ENCODE measurements around the gene GYPC. TPM values are rescaled to one million over a fixed set of nuclear protein-coding genes. Genes with fewer than 3 reads are reported as not detected.
"Not testable (repeated sequence)": the region's sequence is repeated elsewhere in the genome, so short reads cannot be mapped to it uniquely, and the experiment has no call there.

GYPC gene
- total RNA-seq, 4 donors from 2014 or later: 4.1 to 55.7 (median 12.6) TPM

GRCh38 chr2:126644630-126645191 is 11.2 kb upstream of the GYPC start:
- no peaks in the 10 kb centered on the region for H3K27me3 ChIP-seq
- no peak overlapping the region for H3K4me3 ChIP-seq
- WGBS, 2 donors: 36 to 40% methylated on average over 2 of the region's 2 CpGs
- no peaks in the 10 kb centered on the region for H3K9me3 ChIP-seq
- TF ChIP-seq POLR2A (IDR thresholded peaks at IDR 0.05): no peak
- no peak for TF ChIP-seq CTCF (IDR thresholded peaks at IDR 0.05)
- H3K4me1 ChIP-seq: no peaks in the 10 kb centered on the region
- intact Hi-C loops (cut with DNase I): no loop called here
- no peaks in the 10 kb centered on the region for H3K36me3 ChIP-seq
- DNase-seq: no peak
- H3K27ac ChIP-seq: no peak overlapping the region

DNA sequence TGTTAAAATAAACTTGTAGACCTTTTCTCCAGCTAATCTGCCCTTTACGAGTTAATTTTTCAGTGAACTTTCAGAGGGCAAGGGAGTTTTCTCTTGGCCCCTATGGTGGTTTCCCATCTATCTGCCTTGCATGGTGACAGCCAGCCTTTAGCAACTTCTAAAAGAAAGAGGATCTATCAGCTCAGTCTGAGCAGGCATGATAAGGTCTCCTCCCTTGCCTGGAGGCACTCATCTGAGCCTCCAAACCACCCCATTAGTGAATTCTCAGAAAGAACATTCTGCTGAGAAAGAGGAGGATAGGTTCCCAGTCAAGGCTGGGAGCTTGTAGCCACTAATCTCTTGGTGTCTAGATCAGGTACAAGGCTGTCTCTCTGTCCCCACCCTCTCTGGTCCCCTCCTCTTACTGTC is 10.7 kb upstream of the GYPC start:
- intact Hi-C loops (cut with DNase I): no loop called here
- no peaks in the 10 kb centered on the region for H3K9me3 ChIP-seq
- TF ChIP-seq CTCF (IDR thresholded peaks at IDR 0.05) (no peak), POLR2A (IDR thresholded peaks at IDR 0.05) (no peak)
- H3K4me3 ChIP-seq: no peak overlapping the region
- H3K36me3 ChIP-seq: no peaks in the 10 kb centered on the region
- no peak for DNase-seq
- H3K27me3 ChIP-seq: no peaks in the 10 kb centered on the region
- H3K27ac ChIP-seq: no peak overlapping the region
- no peaks in the 10 kb centered on the region for H3K4me1 ChIP-seq
- 86 to 90% methylated on average over 1 of the region's 1 CpG for WGBS, 2 donors

GRCh38 chr2:126646026-126646425 is 9.9 kb upstream of the GYPC start:
- H3K36me3 ChIP-seq: no peaks in the 10 kb centered on the region
- no peak overlapping the region for H3K27ac ChIP-seq
- 83 to 84% methylated on average over 3 of the region's 3 CpGs for WGBS, 2 donors
- no peaks in the 10 kb centered on the region for H3K9me3 ChIP-seq
- intact Hi-C loops (cut with DNase I): no loop called here
- no peak overlapping the region for H3K4me3 ChIP-seq
- no peaks in the 10 kb centered on the region for H3K27me3 ChIP-seq
- TF ChIP-seq POLR2A (IDR thresholded peaks at IDR 0.05): no peak
- no peak for TF ChIP-seq CTCF (IDR thresholded peaks at IDR 0.05)
- no peaks in the 10 kb centered on the region for H3K4me1 ChIP-seq
- DNase-seq: no peak

- H3K27ac ChIP-seq; DNase-seq; H3K9me3 ChIP-seq; H3K4me1 ChIP-seq; intact Hi-C loops (cut with DNase I); H3K4me3 ChIP-seq; H3K27me3 ChIP-seq; H3K36me3 ChIP-seq: not testable (repeated sequence)
- WGBS, 2 donors: 83% methylated on average over 1 of the region's 1 CpG; no CpG with 5 or more reads in 1 of the 2 donors
Measured at GRCh38 chr2:126647714-126648344, 8.1 kb upstream of the GYPC start.

DNA sequence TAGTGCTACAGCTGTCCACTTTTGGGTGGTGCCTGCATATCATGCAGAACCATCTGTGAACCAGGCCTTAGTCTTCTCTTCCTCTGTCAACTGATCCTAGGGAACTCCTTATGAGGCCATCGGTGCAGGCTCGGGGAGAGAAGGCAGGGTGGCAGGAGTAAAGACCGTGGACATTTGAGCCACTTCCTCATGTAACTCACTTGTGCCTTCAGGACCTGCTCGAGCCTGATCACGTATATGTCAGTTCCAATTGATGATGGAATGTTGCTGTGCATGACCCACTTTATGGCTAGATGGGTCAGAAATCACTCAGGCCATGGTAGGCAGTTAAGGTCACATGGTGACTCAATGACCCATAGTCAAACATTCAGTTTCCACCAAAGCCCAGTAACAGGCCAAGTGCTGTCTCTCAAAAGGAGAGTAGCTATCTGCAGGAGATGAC is 7.6 kb upstream of the GYPC start:
- H3K9me3 ChIP-seq; H3K27ac ChIP-seq; H3K36me3 ChIP-seq; DNase-seq; H3K27me3 ChIP-seq; H3K4me1 ChIP-seq; H3K4me3 ChIP-seq; intact Hi-C loops (cut with DNase I): not testable (repeated sequence)
- 89% methylated on average over 5 of the region's 5 CpGs; no CpG with 5 or more reads in 1 of the 2 donors for WGBS, 2 donors

- peaks cover 0 to 5% (median 0%) of the 10 kb centered on the region in 3 donors for H3K4me1 ChIP-seq
- H3K4me3 ChIP-seq: no peak overlapping the region
- H3K27me3 ChIP-seq: no peaks in the 10 kb centered on the region
- no peaks in the 10 kb centered on the region for H3K9me3 ChIP-seq
- no peaks in the 10 kb centered on the region for H3K36me3 ChIP-seq
- intact Hi-C loops (cut with DNase I): no loop called here
- TF ChIP-seq CTCF (IDR thresholded peaks at IDR 0.05) (no peak), POLR2A (IDR thresholded peaks at IDR 0.05) (no peak)
- no peak overlapping the region for H3K27ac ChIP-seq
- WGBS, 2 donors: 86 to 100% methylated on average over 1 of the region's 1 CpG
- no peak for DNase-seq
Measured at GRCh38 chr2:126649101-126649500, 6.9 kb upstream of the GYPC start.
